ENCODE results near the gene BLCAP.
"Not testable (repeated sequence)": the region's sequence is repeated elsewhere in the genome, so short reads cannot be mapped to it uniquely, and the experiment has no call there.

The BLCAP gene

GRCh38 chr20:37477041-37477440 lies 50.6 kb downstream of the BLCAP start:
- DNase-seq: no peak

GRCh38 chr20:37475252-37475651 lies 52.4 kb downstream of the BLCAP start:
- no peak for DNase-seq

- DNase-seq: no peak
Observed at GRCh38 chr20:37474386-37474785, 53.3 kb downstream of the BLCAP start.

GRCh38 chr20:37473249-37474000 lies 54.3 kb downstream of the BLCAP start:
- DNase-seq: no peak

- not testable (repeated sequence) for DNase-seq
Observed at GRCh38 chr20:37472435-37472834, 55.2 kb downstream of the BLCAP start.

- no peak for DNase-seq
Observed at GRCh38 chr20:37471741-37472235, 55.9 kb downstream of the BLCAP start.

GRCh38 chr20:37470190-37470589 lies 57.5 kb downstream of the BLCAP start:
- DNase-seq: not testable (repeated sequence)

- no peak for DNase-seq
Observed at GRCh38 chr20:37469531-37469930, 58.1 kb downstream of the BLCAP start.

- no peak for DNase-seq
Observed at GRCh38 chr20:37468886-37469285, 58.8 kb downstream of the BLCAP start.
